Thyroid gland (tissue), 4 donors: ENCODE measurements around the gene ANKRD53. TPM values are rescaled to one million over a fixed set of nuclear protein-coding genes. Genes with fewer than 3 reads are reported as not detected.

Experiments
- DNase-seq, 2 donors: peaks; one replicate each; pipeline ENCODE4 v3.0.0-alpha.2; 2019
- H3K27ac ChIP-seq, 3 donors: fragments of 200-600 bp; sonication (generic); 1 replicate in 2 of 3; 2 replicates in 1 of 3; pipeline ENCODE4 v1.5.1; 2016 to 2019; ENCODE audit warnings: mild to moderate bottlenecking in 1 of 3, moderate library complexity in 1 of 3
- H3K27me3 ChIP-seq: fragments of 200-600 bp; sonication (generic); one replicate; pipeline ENCODE4 v1.5.1; 2019
- H3K36me3 ChIP-seq, 2 donors: fragments of 200-600 bp; sonication (generic); one replicate each; pipeline ENCODE4 v1.5.1; 2016 to 2019
- H3K4me1 ChIP-seq, 2 donors: fragments of 200-600 bp; sonication (generic); one replicate each; pipeline ENCODE4 v1.5.1; 2017 to 2019
- H3K4me3 ChIP-seq, 3 donors: fragments of 200-600 bp; sonication (generic); replicated peaks in 1 of 3; 1 replicate in 2 of 3; 2 replicates in 1 of 3; pipeline ENCODE4 v1.5.1; 2016; ENCODE audit warnings: mild to moderate bottlenecking in 1 of 3
- H3K9me3 ChIP-seq: fragments of 200-600 bp; sonication (generic); one replicate; pipeline ENCODE4 v1.5.1; 2017
- POLR2A ChIP-seq, 2 donors: fragments of 450-650 bp; IDR thresholded peaks; one replicate each; pipeline ENCODE4 v1.6.1; 2017; ENCODE audit warnings: antibody characterized with exemption in 2 of 2, mild to moderate bottlenecking in 2 of 2, moderate library complexity in 1 of 2
- WGBS, 2 donors: methylation state at CpG; one replicate each; pipeline ENCODE4 v1.1.5; 2017; 5-methylcytosine and 5-hydroxymethylcytosine counted together
- intact Hi-C: fragments of 100-400 bp; cut with DNase I; formaldehyde crosslinking; loops from one replicate; pipeline ENCODE4 v1.15.1; 2023
- total RNA-seq, 4 donors: library from RNA; depleted of rRNA; stranded (reverse); fragments of >200 nt; gene quantifications; one replicate each; pipeline ENCODE4 v1.2.3, GENCODE V29; 2016
- TF ChIP-seq, protein P1 (sequence below), 6 experiments: fragments of 200-600 bp in 3 of 6; fragments of 450-650 bp in 3 of 6; sonication (generic) in 3 of 6; IDR thresholded peaks; one replicate each; pipeline ENCODE4 v1.5.1; 2016 to 2019; ENCODE audit warnings: antibody characterized with exemption in 6 of 6, mild to moderate bottlenecking in 2 of 6, inconsistent platforms in 1 of 6, moderate library complexity in 1 of 6

The ANKRD53 gene
- total RNA-seq, 4 donors from 2014 or later, result 1.5 to 4.3 (median 2.7) TPM

GRCh38 chr2:71001981-71002570 lies 23.6 kb downstream of the ANKRD53 start:
- intact Hi-C loops, result loop anchor here (5.0 kb wide), 1 partner anchor 40 kb away; no protein-coding TSS in a partner anchor
- no peak for DNase-seq
- 44 to 49% methylated on average over 9 to 11 of the region's 11 CpGs for WGBS, 2 donors
- H3K4me1 ChIP-seq, result peaks cover 0 to 7% of the 10 kb centered on the region in 2 donors
- no peaks in the 10 kb centered on the region for H3K27me3 ChIP-seq
- no peaks in the 10 kb centered on the region for H3K9me3 ChIP-seq
- H3K27ac ChIP-seq, result no peak overlapping the region
- TF ChIP-seq POLR2A (IDR thresholded peaks at IDR 0.05), result no peak
- TF ChIP-seq, protein P1, sequence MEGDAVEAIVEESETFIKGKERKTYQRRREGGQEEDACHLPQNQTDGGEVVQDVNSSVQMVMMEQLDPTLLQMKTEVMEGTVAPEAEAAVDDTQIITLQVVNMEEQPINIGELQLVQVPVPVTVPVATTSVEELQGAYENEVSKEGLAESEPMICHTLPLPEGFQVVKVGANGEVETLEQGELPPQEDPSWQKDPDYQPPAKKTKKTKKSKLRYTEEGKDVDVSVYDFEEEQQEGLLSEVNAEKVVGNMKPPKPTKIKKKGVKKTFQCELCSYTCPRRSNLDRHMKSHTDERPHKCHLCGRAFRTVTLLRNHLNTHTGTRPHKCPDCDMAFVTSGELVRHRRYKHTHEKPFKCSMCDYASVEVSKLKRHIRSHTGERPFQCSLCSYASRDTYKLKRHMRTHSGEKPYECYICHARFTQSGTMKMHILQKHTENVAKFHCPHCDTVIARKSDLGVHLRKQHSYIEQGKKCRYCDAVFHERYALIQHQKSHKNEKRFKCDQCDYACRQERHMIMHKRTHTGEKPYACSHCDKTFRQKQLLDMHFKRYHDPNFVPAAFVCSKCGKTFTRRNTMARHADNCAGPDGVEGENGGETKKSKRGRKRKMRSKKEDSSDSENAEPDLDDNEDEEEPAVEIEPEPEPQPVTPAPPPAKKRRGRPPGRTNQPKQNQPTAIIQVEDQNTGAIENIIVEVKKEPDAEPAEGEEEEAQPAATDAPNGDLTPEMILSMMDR (IDR thresholded peaks at IDR 0.05), result no peak
- no peaks in the 10 kb centered on the region for H3K36me3 ChIP-seq
- no peak overlapping the region for H3K4me3 ChIP-seq

- Histone ChIP-seq H3K4me1 (peaks cover 0 to 9% of the 10 kb centered on the region in 2 donors), H3K36me3 (no peaks in the 10 kb centered on the region), H3K4me3 (no peak overlapping the region), H3K27ac (no peak overlapping the region), H3K9me3 (no peaks in the 10 kb centered on the region), H3K27me3 (no peaks in the 10 kb centered on the region)
- intact Hi-C loops, result loop anchor here (5.0 kb wide), 1 partner anchor 41 kb away; no protein-coding TSS in a partner anchor
- DNase-seq, result no peak
- TF ChIP-seq, protein P1 (IDR thresholded peaks at IDR 0.05), result no peak
- 90 to 92% methylated on average over 6 of the region's 6 CpGs for WGBS, 2 donors
These were observed 25.0 kb downstream of the ANKRD53 start for GRCh38 chr2:71003396-71003795.

DNA sequence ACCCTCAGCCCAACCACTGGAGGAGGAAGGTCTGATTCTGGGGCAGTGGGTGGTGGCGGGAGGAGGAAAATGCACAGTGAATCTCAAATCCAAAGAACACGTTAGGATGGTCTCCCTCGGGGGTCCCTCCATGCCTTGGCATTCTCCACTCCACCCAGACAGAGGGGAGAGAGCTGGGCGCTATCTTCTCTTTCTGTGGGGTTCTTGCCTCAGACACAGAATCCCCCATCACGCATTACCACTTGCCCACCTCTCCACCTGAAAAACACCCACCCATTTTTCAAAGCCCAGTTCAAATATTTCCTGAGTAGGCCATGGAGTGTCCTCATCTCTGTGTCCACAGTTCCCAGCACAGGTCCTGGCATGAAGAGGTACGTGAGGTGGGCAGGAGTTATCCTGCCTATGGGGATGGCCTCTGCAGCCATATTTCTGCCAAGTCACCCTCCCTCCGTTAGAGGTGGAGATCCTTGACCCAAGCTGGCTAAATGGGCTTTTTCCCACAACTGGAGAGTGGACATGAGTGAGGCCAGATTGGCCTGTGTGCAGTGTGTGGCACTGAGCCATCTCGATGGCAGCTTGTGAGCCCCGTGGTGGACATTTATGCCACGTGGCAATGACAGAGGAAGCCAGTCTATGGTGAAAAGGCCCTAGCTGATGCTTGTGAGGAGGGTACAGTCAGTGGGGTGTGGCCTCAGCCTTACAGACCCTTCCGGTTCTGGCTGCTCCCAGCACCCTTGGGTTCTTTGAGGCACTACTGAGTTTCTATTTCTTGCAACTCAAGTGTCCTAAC lies 25.7 kb downstream of the ANKRD53 start:
- DNase-seq, result no peak
- TF ChIP-seq, protein P1 (IDR thresholded peaks at IDR 0.05), result no peak
- no peak for TF ChIP-seq POLR2A (IDR thresholded peaks at IDR 0.05)
- H3K4me3 ChIP-seq, result no peak overlapping the region
- intact Hi-C loops, result loop anchor here (5.0 kb wide), 1 partner anchor 42 kb away; no protein-coding TSS in a partner anchor
- WGBS, 2 donors, result 83 to 86% methylated on average over 10 to 11 of the region's 11 CpGs
- no peak overlapping the region for H3K27ac ChIP-seq
- H3K4me1 ChIP-seq, result peaks cover 0 to 11% of the 10 kb centered on the region in 2 donors
- H3K36me3 ChIP-seq, result no peaks in the 10 kb centered on the region
- H3K9me3 ChIP-seq, result no peaks in the 10 kb centered on the region
- H3K27me3 ChIP-seq, result no peaks in the 10 kb centered on the region

DNA sequence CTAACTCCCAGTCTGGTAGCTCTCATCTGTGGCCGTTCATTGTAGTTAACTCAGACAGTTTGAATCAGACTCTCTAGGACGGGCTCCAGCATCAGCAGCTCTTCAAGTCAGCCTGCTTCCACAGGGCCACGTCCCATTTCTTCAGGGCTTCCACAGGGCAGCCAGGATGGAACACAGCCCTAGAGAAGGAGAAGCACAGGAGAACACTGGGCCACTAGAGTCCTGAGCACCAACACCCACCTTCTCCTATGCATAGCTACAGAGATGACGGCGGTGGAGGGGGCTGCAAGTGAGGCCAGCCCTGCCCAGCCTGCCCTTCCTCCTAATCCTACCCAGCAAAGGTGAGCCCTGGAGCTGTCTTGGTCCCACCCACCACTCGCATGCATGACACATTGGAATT lies 26.4 kb downstream of the ANKRD53 start:
- TF ChIP-seq, protein P1 (IDR thresholded peaks at IDR 0.05), result no peak
- no peak for TF ChIP-seq POLR2A (IDR thresholded peaks at IDR 0.05)
- Histone ChIP-seq H3K27me3 (no peaks in the 10 kb centered on the region), H3K27ac (no peak overlapping the region), H3K4me1 (peaks cover 0 to 11% of the 10 kb centered on the region in 2 donors), H3K4me3 (no peak overlapping the region), H3K36me3 (no peaks in the 10 kb centered on the region), H3K9me3 (no peaks in the 10 kb centered on the region)
- intact Hi-C loops, result loop anchor here (5.0 kb wide), 1 partner anchor 43 kb away; no protein-coding TSS in a partner anchor
- WGBS, 2 donors, result 83 to 85% methylated on average over 6 of the region's 6 CpGs
- no peak for DNase-seq
